GM21723 (cell line): ENCODE results near the gene DUSP1.
"Not testable (repeated sequence)": the region's sequence is repeated elsewhere in the genome, so short reads cannot be mapped to it uniquely, and the experiment has no call there.

Experiments
- ATAC-seq: cut with Tn5 transposase; IDR thresholded peaks from one replicate; pipeline ENCODE4 v1.9.1; 2021; ENCODE audit warnings: mild to moderate bottlenecking, moderate library complexity; ENCODE audit not compliant: unreplicated experiment

DUSP1 gene

DNA sequence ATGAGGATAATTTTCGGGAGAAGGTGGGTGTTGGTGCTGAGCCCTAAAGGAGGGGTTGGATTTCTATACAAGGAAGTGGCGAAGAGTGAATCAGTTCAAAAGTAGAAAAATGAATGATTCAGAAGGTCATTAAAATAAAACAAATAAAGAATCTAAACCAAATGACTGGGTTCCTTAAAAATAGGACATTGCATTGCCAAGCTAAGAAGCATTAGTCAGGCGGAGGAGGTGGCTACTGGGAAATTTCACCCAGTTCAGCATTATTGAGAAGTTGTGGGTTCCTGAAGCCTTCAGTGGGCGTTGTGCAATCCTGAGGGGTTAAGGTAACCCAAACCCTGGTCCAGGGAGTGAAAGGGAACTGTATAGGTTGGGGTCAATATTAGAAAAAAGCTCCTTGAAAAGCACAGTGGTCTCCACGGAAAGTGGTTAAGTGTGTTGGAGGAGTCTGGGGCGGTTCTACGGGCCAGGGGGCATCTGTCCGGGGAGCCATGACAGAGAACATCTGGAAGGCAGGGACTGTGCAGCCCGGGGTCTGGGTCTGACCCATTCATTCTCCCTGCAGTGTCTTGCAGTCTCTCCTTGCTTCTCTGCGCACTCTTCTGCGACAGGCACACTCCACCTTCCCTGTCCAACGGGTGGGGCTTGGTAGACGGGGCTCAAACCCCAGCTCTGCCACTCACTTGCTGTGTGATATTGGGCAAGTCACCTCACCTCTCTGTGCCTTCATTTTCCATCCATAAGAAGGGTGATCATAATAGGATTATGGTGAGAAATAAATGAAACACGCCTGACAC lies 27.6 kb upstream of the DUSP1 start:
- ATAC-seq: no peak

DNA sequence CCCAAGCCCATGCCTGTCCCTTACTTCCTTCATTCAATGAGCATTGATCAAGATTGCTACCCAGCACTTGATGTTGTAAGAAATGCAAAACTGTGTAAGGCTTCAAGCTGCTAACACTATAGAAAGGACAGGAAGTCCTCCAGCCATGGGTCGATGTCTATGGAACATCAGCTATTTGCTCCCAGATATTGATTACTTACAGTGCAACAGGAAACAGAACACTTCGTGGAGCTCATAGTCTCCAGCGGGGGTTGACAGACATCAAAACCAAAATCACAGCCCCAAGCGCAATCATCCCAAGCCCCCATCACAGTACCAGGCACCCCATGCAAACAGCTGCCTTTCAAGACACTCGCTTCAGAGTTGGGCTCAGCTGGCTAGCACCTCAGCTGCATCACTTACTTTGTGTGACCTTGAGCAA lies 26.8 kb upstream of the DUSP1 start:
- no peak for ATAC-seq

DNA sequence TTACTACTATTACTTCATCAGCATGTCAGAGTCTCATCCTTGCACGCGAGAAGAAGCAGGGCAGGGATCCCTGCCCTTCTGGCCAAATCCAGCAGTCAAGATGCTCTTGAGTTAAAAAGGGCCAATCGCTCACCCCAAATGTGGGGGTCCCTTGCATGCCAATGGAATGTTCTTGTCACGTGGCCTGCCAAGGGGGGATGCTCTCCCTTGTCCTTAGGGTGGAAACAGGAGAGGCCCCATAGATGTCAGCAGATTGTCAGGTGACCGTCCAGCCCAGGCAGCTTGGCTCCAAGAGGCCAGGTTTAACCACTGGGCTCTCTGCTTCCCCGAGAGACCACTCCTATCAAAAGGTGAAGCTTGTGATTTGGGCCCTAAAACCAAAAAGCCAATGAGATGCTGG lies 25.3 kb upstream of the DUSP1 start:
- ATAC-seq: no peak

DNA sequence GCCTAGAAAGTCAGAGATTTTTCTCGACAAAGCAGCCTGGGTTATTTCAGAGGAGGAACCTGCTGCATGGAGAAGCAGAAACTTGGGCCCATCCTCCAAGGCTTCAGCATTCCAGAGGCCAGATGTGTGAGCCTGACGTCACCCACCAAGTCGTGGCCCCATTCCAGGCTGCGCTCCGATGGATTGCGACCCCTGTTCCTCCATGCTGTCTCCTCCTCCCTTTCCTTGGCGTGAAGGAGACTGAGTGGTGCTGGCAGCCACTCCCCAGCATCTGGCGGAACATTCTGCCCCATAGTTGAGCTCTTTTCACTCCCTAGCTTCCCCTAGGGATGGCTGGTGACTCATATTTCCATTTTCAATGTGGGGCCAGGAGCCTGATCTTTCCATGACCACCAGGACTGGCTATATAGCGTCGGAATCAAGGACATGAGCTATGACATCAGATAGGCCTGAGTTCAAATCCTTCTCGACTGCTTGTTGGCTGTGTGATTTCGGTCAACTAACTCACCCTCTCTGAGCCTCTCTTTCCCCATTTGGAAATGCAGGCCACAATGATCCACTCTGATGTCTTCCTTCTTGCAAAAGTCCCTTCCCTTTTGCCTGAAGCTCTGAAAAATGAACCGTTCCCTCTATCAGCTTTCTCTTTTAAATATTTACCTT lies 24.5 kb upstream of the DUSP1 start:
- no peak for ATAC-seq

DNA sequence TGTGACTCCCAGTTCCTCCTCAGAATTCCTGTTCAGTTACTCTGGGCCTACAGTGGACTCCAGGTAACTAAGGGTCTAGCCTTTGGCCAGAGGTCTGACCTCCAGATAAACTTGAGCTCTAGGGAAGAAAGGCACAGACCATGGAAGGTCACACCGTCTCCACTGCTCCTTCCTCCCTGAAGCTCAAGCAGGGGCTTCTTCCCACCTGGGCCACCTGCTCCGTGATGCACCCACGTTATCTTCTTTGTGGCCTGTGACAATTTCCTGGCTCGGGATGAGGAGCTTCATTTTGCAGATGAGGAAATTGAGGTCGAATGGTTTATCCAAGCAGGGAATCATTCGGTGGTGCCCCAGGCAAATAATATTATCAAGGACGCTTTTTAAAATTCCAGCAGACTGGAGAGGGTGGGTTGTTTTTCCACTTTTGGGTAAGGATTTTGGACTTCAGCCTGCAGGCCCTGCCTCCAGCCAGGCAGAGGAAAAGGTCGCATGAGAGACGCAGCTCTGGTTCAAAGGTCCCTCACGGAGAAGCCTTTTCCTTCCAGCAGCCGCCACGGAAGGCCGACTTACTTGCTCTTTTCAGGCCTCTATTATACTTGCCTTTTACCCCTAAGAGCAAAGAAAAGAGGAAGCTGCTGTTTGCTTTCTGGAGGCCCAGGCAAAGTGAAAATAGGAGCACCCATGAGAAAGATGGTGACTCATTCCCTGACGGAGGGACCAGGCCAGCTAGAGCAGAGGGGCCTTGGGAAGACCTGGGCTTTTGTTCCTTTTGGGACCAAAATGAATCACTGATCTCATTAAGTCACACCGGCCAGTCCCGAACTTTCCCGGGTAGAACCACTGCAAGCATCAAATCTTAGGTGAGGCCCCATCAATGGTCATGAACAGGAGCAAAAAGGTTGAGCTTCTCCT lies 22.8 kb upstream of the DUSP1 start:
- no peak for ATAC-seq

DNA sequence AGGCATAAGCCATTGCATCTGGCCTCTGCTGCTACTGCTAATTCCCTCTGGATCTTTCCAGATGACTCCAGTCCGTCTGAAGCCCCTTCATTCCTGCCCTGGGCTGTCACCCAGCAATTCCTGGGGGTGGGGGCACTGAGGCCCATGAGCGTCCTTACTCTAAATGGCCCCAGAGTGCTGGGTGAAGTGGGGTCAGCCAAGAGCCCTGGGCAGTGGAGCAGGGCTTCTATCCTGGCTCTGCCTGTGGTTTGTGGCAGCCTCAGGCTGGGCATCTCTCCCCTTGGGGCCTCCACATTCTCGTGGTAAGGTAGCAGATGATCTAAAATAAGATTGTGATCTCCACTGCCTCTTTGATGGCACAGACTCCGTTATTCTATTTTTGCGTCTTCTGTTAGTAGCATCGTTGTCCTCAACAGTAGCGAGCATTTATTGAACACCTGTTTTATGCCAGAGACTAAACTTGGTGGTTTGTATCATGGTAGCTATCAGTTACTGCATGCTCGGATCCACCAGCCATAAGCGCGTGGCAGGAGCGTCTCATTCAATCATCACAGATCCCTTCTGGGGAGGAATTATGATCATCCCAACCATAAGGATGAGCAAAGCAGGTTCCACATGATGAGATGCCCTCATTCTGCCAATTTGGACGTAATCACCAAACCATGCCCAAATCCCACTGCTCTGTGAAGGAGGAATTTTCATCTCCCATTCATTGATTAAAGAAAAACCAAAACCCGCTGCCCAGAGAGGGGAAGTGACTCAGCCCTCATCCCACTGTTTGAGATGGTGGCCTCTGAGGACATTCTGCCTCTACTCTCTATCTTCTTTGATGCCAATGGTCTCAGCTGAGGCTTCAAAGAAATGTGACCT lies 21.9 kb upstream of the DUSP1 start:
- ATAC-seq: no peak

DNA sequence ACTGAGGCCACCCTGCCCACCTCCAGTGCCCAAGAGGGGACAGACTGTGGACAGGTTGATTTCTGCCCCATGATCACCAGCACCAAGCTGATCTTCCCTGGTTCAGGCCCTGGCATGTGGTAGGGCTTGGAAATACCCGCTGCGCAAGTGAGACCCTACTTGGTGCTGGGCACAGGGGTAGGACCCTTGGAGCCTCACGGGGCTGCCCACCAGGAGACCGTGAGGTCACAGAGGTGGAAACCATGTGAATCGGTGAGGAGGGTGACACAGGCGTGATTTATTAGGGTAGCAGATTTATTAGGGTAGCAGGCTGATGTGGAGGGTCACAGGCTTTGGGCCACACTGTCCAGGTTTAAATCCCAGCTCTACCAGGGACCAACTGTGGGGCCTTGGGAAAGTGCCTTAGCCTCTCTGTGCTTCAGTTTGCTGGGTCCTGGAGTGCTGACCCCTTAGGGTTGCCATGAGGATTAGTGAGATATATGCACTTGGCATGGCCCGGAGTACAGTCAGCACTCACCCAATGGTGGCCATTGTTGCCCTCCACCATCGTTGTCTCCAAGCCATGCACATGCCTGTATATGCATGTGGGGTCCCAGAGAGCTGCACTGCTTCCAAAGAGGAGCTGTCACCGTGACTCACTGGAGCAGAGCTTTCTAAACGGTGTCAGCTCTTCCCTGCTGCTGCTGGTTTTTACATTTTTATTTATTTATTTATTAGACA lies 20.9 kb upstream of the DUSP1 start:
- ATAC-seq: no peak

DNA sequence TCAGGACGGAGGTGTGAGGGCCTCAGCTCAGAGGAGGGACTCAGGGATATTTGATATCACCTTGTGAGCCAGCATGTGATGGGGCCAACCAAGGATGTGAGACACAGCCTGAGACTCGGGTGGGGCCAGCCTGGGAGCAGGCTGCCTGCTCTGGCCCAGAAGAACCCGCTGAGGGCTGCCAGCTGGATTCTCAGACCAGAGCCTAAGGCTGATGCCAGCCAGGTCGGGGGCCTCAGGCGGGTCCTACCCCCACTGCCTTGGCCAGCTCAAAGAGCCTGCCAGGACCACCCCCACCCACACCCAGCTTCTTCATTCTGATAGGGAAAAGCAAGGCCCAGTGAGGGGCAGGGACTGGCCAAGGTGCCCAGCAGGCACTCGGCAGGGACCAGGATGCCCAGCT lies 20.3 kb upstream of the DUSP1 start:
- ATAC-seq: no peak

DNA sequence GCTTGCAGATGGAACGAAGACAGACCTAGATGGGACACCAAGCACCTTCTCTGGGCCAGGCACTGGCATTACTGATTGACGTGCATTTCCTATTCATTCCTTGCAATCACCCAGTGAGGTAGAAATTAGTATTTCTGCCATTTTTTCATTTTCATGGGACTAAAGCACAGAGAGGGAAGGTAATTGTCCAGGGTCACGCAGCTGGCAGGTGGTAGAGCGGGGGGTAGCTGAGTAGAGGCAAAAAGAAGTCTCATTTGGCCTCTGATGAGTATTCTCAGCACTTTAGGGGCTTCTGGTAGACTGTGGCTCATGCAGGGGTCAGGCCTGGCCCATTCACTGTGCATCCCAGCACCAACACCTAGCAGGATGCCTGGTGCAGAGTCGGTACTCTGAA lies 19.5 kb upstream of the DUSP1 start:
- no peak for ATAC-seq

DNA sequence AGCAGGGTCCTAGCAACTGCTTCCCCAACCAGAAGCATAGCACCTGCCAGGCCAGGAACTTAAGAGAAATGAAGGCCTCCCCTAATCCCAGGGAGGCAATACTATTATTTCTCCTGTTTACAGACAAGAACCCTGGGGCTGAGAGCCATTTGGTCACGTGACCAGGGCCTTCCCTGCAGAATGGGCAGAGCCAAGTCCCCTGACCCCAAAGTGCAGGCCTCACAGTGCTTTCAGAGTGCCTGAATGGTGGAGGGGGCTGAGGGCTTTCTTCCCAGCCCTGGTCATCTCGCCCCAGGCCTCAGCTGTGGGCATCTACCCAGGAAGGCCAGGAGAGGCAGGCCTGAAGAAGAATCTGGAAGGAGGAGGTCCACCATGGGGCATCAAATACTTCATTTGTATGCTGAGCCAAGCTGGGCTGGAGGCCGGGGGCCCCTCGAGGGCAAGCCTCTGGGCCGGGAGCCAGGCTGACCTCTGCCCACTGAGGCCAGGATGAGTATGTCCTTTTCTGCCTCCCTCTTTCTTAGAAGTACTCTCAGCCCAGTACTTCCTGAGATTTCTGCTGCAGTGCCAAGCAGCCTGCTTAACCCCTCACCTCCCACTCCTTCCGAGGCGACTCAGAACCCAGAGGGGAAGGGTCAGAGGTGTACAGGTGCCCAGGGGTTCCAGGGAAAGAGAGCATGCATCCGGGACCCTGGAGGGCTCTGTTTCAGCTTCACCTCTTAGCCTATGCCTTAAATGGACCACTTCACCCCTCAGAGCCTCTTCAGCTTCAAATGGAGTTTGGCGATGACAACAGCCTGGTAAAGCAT lies 18.9 kb upstream of the DUSP1 start:
- no peak for ATAC-seq

DNA sequence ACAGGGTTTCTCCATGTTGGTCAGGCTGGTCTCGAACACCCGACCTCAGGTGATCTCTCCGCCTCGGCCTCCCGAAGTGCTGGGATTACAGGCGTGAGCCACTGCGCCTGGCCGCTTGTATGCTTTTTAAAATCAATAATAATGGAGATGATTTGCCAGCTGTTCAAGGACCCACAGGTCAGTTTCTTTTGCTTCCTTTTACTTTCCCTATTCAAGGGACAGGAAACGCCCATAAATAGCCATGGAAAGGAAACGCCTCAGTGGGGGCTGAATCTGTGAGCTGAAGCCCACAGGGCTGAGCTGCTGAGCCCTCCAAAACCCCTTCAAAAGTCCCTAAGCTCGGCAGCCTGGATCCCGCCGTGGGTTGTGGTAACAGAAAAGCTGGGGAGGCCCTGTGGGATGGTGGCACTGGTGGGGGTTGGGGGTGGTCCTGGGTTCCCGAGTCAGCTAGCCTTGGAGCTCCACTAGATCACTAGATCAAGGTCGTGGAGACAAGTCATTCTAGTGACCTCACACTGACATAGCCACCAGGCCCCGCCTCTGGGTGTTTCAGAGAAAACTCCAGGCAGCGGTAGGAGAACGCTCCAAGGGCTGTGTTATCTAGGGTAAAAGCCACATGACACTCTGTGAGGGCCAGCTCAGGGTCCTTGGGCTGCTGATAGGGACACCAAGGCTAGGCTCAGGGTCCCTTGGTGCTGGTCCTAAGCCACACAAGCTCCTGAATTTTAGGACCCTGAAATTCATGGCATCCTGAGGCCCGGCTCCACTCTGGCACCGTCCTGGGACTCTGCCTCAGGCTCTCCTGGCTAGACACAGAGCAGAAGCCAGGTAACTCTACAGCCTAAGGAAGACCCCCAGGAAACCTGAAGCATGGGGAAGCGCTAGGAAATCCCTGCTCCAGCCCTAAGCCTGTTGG lies 18.0 kb upstream of the DUSP1 start:
- no peak for ATAC-seq

DNA sequence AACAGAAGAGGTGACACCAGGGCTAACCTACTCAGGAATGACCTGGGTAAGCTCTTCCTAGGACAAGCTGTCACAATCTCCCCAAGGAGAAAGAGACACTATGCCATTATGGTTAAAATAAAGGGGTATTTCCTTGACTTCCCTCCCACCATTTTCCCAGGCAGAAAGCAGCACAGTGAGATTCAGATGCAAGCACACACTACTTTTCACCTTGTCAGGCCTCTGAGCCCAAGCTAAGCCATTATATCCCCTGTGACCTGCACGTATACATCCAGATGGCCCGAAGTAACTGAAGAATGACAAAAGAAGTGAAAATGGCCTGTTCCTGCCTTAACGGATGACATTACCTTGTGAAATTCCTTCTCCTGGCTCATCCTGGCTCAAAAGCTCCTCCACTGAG lies 16.5 kb upstream of the DUSP1 start:
- not testable (repeated sequence) for ATAC-seq

DNA sequence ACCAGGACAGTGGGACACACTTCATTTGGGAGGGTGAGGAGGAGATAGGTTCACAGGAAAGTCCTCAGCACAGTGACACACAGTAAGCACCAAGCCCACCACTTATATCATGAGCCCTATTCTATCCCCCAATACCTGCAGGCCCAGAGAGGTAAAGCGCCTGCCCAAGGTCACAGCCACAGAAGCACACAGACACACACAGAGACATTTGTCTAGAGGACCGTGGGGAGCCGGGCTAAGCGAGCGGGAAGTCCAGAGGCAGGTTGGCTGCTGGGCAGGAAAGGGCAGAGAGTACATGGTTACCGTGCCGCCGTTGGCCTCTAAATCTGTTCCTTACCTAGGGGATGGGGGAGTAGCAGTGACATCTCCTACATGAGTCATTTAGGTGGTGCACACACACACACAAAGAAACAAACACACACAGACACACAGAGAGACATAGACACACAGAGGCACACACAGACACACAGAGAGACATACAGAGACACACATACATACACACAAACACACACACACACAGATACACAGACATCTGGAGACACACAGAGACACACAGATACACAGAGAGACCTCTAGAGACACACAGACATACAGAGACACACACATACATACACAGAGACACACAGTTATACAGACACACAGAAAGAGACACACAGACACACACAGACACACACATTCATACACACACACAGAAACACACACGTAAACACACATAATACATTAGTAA lies 15.9 kb upstream of the DUSP1 start:
- no peak for ATAC-seq

DNA sequence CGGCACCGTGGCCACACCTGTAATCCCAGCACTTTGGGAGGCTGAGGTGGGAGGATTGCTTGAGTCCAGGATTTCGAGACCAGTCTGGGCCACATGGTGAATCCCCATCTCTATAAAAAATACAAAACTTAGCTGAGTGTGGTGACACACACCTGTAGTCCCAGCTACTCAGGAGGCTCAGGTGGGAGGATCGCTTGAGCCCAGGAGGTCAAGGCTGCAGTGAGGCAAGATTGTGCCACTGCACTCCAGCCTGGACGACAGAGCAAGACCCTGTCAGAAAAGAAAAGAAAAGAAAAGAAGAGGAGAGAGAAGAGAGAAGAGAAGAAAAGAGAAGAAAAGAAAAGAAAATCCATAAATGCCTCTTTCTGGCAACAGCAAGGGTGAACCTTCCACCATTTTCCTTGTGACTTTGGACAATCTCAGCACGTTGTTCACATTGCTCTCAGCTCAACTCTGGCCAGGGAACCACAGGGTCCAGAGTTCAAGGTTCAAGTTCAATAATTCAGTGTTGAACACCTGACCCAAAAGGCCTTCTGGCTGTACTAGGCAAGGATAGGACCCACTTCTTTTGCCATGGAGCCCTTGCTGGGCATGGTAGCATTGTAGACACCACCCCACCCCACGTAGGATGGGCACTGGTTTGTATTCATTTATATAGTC lies 14.6 kb upstream of the DUSP1 start:
- ATAC-seq: no peak

DNA sequence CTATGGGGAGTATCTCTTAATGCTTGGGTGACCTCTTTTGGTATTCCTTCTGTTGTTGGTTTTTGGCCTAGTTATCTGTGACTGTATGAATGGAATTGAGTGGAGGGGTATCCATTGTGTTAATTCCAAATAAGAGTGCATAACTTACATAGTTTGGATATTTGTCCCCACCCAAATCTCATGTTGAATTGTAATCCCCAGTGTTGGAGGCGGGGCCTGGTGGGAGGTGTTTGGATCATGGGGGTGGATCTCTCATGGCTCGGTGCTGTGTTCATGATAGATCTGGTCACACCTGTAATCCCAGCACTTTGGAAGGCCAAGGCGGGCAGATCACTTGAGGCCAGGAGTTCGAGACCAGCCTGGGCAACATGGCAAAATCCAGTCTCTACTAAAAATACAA lies 13.2 kb upstream of the DUSP1 start:
- ATAC-seq: not testable (repeated sequence)

DNA sequence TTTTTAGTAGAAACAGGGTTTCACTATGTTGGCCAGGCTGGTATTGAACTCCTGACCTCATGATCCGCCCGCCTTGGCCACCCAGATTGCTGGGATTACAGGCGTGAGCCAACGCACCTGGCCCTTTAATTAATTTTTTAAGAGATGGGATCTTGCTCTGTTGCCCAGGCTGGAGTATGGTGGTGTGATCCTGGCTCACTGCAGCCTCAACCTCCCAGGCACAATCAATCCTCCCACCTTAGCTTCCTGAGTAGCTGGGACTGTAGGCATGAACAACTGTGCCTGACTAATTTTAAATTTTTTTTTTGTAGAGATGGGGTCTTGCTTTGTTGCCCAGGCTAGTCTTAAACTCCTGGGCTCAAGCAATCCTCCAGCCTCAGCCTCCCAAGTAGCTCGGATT lies 12.3 kb upstream of the DUSP1 start:
- not testable (repeated sequence) for ATAC-seq
